Neutrophil (primary cell): ENCODE measurements around the gene TJAP1.

Source experiments
- H3K27ac ChIP-seq: fragments of 200-600 bp; sonication (generic); 2 replicates; pipeline ENCODE4 v1.5.1; 2016; ENCODE audit warnings: mild to moderate bottlenecking, moderate library complexity
- H3K27me3 ChIP-seq: fragments of 200-600 bp; sonication (generic); 2 replicates; pipeline ENCODE4 v1.6.0; 2016; ENCODE audit warnings: mild to moderate bottlenecking
- H3K36me3 ChIP-seq: fragments of 200-600 bp; sonication (generic); 2 replicates; pipeline ENCODE4 v1.5.1; 2017
- H3K4me1 ChIP-seq, 2 experiments: fragments of 200-600 bp in 1 of 2; sonication (generic) in 1 of 2; 1 replicate in 1 of 2; 2 replicates in 1 of 2; pipeline versions ENCODE4 v1.5.1 to v1.6.1; 2013 to 2016; ENCODE audit warnings: low read depth in 1 of 2, low read length in 1 of 2, mild to moderate bottlenecking in 1 of 2, moderate library complexity in 1 of 2; ENCODE audit not compliant: control insufficient read depth in 1 of 2, insufficient read depth in 1 of 2
- H3K4me3 ChIP-seq, 2 experiments: fragments of 200-600 bp in 1 of 2; sonication (generic) in 1 of 2; 1 replicate in 1 of 2; 2 replicates in 1 of 2; pipeline ENCODE4 v1.5.1; 2013 to 2016; ENCODE audit warnings: low read depth in 1 of 2, low read length in 1 of 2, mild to moderate bottlenecking in 1 of 2, moderate library complexity in 1 of 2
- H3K9me3 ChIP-seq: fragments of 200-600 bp; sonication (generic); 2 replicates; pipeline ENCODE4 v1.5.1; 2016
- TF ChIP-seq, protein P1 (sequence below): fragments of 200-600 bp; sonication (generic); IDR thresholded peaks from 2 replicates; pipeline ENCODE4 v1.5.1; 2016; ENCODE audit warnings: antibody characterized with exemption

The TJAP1 gene

DNA sequence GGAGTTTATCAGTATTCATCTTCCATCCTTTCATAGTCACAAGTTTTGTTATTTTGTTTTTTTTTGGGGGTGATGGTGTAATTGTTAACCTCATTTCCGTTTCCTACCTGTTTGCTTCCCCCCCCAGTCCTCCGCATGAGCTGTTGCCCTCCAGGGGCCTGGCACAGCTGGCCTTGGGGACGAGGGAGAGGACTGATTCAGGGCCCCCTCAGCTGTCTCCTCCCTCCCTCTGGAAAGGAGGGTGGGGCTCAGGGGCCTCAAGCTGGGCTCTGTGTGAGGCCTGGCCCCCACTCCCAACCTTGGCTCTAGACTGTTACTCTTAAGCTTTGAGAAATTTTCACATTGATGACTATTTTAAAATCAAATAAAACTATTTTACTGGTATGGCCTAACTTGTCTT is 28.8 kb downstream of the TJAP1 start:
- TF ChIP-seq, protein P1, sequence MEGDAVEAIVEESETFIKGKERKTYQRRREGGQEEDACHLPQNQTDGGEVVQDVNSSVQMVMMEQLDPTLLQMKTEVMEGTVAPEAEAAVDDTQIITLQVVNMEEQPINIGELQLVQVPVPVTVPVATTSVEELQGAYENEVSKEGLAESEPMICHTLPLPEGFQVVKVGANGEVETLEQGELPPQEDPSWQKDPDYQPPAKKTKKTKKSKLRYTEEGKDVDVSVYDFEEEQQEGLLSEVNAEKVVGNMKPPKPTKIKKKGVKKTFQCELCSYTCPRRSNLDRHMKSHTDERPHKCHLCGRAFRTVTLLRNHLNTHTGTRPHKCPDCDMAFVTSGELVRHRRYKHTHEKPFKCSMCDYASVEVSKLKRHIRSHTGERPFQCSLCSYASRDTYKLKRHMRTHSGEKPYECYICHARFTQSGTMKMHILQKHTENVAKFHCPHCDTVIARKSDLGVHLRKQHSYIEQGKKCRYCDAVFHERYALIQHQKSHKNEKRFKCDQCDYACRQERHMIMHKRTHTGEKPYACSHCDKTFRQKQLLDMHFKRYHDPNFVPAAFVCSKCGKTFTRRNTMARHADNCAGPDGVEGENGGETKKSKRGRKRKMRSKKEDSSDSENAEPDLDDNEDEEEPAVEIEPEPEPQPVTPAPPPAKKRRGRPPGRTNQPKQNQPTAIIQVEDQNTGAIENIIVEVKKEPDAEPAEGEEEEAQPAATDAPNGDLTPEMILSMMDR, result no peak
- Histone ChIP-seq H3K27me3 (peaks cover 40% of the 10 kb centered on the region), H3K4me3 (no peak overlapping the region), H3K4me1 (peaks cover 12 to 23% of the 10 kb centered on the region in 2 experiments), H3K36me3 (peaks cover 56% of the 10 kb centered on the region), H3K27ac (no peak overlapping the region), H3K9me3 (no peaks in the 10 kb centered on the region)

DNA sequence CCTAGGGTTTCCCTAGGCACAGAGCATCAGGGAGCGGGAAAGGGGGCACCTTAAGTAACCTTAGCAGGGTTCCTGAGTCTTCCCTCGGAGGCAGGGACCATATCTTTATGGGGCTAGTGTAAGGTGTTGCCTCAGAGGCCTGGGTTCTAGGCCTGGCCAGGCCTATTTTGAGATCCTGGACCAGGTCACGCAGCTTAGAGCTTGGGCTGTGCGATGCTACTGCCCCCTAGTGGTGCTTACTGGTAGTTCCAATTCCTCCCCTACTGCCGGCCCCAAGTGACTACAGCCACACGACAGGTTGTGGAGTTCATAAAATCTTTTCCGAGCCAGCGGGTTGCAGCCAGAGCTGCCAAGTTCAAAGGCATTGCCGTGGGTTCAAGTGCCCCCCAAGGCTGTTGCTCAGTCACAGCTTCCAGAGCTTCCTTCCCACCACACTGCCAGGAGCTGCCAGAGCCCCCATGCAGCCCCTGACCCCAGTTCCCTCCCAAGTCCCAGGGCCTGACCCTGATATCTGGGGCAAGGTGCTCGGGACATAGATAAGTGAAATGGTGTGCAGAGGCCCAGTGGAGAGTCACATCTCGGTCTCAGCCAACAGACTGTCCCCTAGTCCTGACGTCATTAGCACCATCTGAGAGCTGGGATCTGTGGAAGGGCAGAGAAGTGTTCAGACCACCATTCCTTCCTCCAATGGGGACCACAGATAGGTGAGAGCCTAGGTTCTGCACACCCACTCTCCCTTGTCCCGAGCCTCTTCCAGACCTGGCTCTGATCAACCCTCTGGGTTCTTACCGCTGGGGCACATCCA is 29.5 kb downstream of the TJAP1 start:
- TF ChIP-seq, protein P1, result peak; percentile 91
- Histone ChIP-seq H3K27me3 (peaks cover 40% of the 10 kb centered on the region), H3K4me1 (peaks cover 12 to 23% of the 10 kb centered on the region in 2 experiments), H3K27ac (no peak overlapping the region), H3K36me3 (peaks cover 56% of the 10 kb centered on the region), H3K9me3 (no peaks in the 10 kb centered on the region), H3K4me3 (no peak overlapping the region)

DNA sequence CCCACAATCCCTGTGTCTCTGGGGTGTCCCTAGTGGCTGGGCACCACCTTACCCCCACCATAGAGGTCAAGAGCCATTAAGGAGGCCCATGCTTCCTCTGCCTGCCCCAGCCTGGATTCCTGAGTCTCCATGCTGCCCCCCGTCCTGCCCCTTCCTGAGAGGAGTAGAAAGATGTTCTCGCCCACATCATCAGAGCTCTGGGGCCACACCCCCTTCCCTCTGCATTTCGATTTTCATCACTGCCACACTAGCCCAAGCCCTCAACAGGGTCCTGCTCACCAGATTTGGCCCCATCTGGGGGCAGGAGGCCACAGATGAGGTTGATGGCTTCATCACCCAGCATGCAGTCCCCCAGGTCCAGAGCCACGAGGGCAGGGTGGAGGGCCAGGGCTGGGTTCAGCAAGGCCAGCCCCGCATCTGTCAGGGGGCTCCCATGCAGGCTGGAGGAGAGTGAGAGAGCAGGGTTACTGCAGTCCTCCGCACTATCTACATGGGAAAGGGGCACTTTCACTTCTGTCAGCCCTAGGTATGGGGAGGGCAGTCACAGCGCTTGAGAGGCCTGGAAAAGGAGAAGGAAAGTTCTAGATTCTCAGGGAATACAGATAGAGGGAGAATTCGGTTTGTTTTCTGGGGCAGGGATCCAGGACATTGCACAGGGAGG is 31.2 kb downstream of the TJAP1 start:
- Histone ChIP-seq H3K27me3 (peaks cover 40% of the 10 kb centered on the region), H3K36me3 (peaks cover 56% of the 10 kb centered on the region), H3K9me3 (no peaks in the 10 kb centered on the region), H3K4me1 (peaks cover 12 to 23% of the 10 kb centered on the region in 2 experiments), H3K27ac (no peak overlapping the region), H3K4me3 (no peak overlapping the region)
- TF ChIP-seq, protein P1, result no peak

DNA sequence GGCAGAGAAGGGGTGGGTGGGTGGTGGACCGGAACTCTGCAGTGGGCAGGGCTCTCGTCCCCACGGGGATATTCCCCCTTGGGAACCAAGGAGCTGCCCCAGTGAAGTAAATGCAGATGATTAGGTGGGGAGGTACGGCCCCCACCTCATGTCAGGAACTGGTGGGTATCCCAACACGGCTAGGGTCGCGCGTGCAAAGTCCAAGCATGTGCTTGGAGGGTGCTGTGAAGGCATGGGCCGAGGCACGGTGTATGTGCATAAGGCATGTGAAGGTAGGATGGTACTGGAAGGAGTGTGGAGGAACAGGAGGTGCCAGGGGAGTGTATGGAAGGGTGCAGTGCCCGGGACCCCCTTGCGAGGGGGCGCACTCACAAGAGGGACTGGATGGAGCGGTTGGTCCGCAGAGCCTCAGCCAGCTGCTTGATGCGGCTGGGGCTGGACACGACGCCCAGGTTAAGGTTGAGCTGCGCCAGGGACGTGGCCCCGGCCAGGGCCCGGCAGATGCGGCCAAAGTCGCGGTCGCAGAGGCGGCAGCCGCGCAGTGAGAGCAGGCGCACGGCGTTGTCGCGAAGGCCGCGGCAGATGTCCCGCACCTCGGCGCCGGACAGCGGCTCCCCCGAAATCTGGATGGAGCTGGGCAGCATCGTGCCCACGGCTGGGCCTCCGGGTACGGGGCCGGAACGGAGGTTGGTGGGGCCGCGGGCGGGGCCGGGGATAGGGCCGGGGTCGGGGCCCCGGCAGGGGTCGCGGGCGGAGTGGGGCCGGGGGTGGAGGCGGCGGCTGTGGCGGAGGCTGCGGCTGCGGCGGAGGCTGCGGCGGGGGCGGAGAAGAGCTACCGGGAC is 32.0 kb downstream of the TJAP1 start:
- Histone ChIP-seq H3K4me3 (peak overlapping the region; percentile 61 to 80), H3K27ac (peak overlapping the region; percentile 49), H3K36me3 (peaks cover 57% of the 10 kb centered on the region), H3K9me3 (no peaks in the 10 kb centered on the region), H3K27me3 (peaks cover 40% of the 10 kb centered on the region), H3K4me1 (peaks cover 15 to 24% of the 10 kb centered on the region in 2 experiments)
- TF ChIP-seq, protein P1, result no peak

DNA sequence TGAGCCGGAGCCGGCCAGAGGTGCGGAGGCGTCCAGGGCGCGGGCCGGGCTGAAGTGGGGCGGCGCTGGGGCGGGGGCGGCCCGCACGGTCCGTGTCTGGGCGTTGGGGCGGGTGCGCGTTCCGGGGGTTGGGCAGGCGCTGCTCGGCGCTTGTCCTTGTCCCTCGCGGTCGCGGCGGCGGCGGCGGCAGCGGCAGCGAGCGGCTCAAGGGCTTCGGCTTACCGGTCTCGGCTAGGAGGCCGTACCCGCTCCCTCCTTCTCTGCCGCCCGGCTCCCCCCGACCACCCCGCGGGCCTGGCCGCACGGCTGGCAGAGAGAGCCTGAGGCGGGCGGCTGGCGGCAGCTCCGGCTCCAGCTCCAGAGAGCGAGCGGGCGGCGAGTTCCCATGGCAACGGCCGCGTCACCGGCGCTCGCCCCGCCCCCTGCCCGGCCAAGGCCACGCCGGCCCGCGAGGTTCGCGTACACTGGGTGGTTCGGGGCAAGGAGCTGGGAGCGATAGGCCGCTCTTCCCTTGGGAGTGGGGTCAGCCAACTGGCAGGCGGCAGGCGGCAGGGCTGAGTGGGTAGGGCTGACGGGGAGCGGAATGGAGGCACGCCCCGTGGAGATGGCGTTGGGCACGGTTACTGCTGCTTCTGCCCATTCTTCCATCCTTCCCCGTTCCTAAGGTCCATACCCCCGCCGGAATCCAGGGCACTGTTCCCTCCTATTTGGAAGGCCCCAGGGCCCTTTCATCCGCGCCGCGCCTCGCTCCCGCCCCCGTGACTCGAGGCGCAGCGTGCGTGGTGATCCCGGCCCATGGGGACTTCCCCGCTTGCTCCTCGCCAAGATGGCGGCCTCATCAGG is 32.8 kb downstream of the TJAP1 start, which contains the start of gene LRRC73:
TSS of gene LRRC73 (minus strand) at position 363 of the 843 bp plus-strand sequence. CDS start 561 bp downstream, outside the sequence.
- Histone ChIP-seq H3K9me3 (no peaks in the 10 kb centered on the region), H3K4me1 (peaks cover 24 to 31% of the 10 kb centered on the region in 2 experiments), H3K27ac (peak within 1 kb of the TSS; percentile 49), H3K4me3 (peak within 1 kb of the TSS; percentile 61 to 80), H3K27me3 (peaks cover 40% of the 10 kb centered on the region), H3K36me3 (peaks cover 57% of the 10 kb centered on the region)
- TF ChIP-seq, protein P1, result peak; percentile 36
